Upper lobe of left lung (tissue), 6 donors: ENCODE measurements around the gene PLEKHA5. TPM values are rescaled to one million over a fixed set of nuclear protein-coding genes. Genes with fewer than 3 reads are reported as not detected.

Experiments
- ATAC-seq, 2 donors: fragments of 200-7000 bp; cut with Tn5 transposase; one replicate each; pipeline ENCODE4 v1.9.1; 2022; ENCODE audit warnings: mild to moderate bottlenecking in 2 of 2, moderate library complexity in 2 of 2; ENCODE audit not compliant: low FRiP score in 2 of 2
- DNase-seq, 2 donors: peaks; one replicate each; pipeline ENCODE4 v3.0.0-alpha.2; 2019 to 2020
- H3K27ac ChIP-seq, 4 donors: fragments of 200-600 bp; sonication (generic); one replicate each; pipeline ENCODE4 v1.5.1; 2016 to 2019
- H3K27me3 ChIP-seq, 4 donors: fragments of 200-600 bp; sonication (generic); one replicate each; pipeline ENCODE4 v1.5.1; 2017 to 2019
- H3K36me3 ChIP-seq, 4 donors: fragments of 200-600 bp; sonication (generic); one replicate each; pipeline ENCODE4 v1.5.1; 2016 to 2019
- H3K4me1 ChIP-seq, 4 donors: fragments of 200-600 bp; sonication (generic); one replicate each; pipeline ENCODE4 v1.5.1; 2018 to 2019
- H3K4me3 ChIP-seq, 4 donors: fragments of 200-600 bp; sonication (generic); one replicate each; pipeline ENCODE4 v1.5.1; 2017 to 2019; ENCODE audit warnings: mild to moderate bottlenecking in 2 of 4, moderate library complexity in 1 of 4
- H3K9me3 ChIP-seq, 4 donors: fragments of 200-600 bp; sonication (generic); one replicate each; pipeline ENCODE4 v1.5.1; 2018 to 2019
- CTCF ChIP-seq, 6 experiments: fragments of 450-650 bp in 4 of 6; fragments of 200-600 bp in 2 of 6; sonication (generic) in 2 of 6; IDR thresholded peaks; one replicate each; pipeline ENCODE4 v1.5.1; 2016 to 2019; ENCODE audit warnings: antibody characterized with exemption in 6 of 6
- EP300 ChIP-seq, 4 donors: sonication (generic); formaldehyde crosslinking; IDR thresholded peaks; one replicate each; pipeline ENCODE4 v1.5.1; 2017; ENCODE audit warnings: antibody characterized with exemption in 4 of 4, control low read depth in 2 of 4
- POLR2A ChIP-seq, 4 donors: fragments of 450-650 bp; IDR thresholded peaks; one replicate each; pipeline ENCODE4 v1.5.1; 2016 to 2017; ENCODE audit warnings: antibody characterized with exemption in 4 of 4, mild to moderate bottlenecking in 2 of 4
- POLR2AphosphoS5 ChIP-seq, 2 donors: sonication (generic); formaldehyde crosslinking; IDR thresholded peaks; one replicate each; pipeline ENCODE4 v1.5.1; 2017; ENCODE audit warnings: antibody characterized with exemption in 2 of 2
- WGBS, 2 donors: methylation state at CpG; one replicate each; pipeline ENCODE4 v1.1.5; 2017 to 2018; 5-methylcytosine and 5-hydroxymethylcytosine counted together
- total RNA-seq, 6 donors: library from RNA; depleted of rRNA in 4 of 6; stranded (reverse); fragments of >200 nt in 4 of 6; gene quantifications; one replicate each; pipeline versions ENCODE4 v1.1.0 to v1.2.1, GENCODE V29; 2016 to 2021
- donor health status: DM: no; HTN: no; CAD: no; lungs with moderate emphysema.
- donor health status: DM: no; HTN: yes; CAD: no; lungs with severe emphysema.

PLEKHA5 gene
- total RNA-seq, 6 donors from 2014 or later: 18.5 to 89.6 (median 25.9) TPM

- Histone ChIP-seq H3K27me3 (no peaks in the 10 kb centered on the region), H3K4me3 (no peak overlapping the region), H3K27ac (no peak overlapping the region), H3K4me1 (peaks cover 0 to 8% (median 0%) of the 10 kb centered on the region in 4 donors), H3K9me3 (no peaks in the 10 kb centered on the region), H3K36me3 (no peaks in the 10 kb centered on the region)
- 66 to 75% methylated on average over 2 of the region's 2 CpGs for WGBS, 2 donors
- TF ChIP-seq EP300 (IDR thresholded peaks at IDR 0.05): no peak
- no peak for TF ChIP-seq POLR2AphosphoS5 (IDR thresholded peaks at IDR 0.05)
- TF ChIP-seq POLR2A (IDR thresholded peaks at IDR 0.05): no peak
- DNase-seq: no peak
- ATAC-seq: no peak
Observed at GRCh38 chr12:19165451-19165850, 35.9 kb downstream of the PLEKHA5 start.

- Histone ChIP-seq H3K4me1 (peaks cover 0 to 8% (median 0%) of the 10 kb centered on the region in 4 donors), H3K36me3 (no peaks in the 10 kb centered on the region), H3K27ac (no peak overlapping the region), H3K27me3 (no peaks in the 10 kb centered on the region), H3K9me3 (no peaks in the 10 kb centered on the region), H3K4me3 (no peak overlapping the region)
- DNase-seq (no peak), ATAC-seq (no peak)
- TF ChIP-seq POLR2AphosphoS5 (IDR thresholded peaks at IDR 0.05): no peak
- TF ChIP-seq POLR2A (IDR thresholded peaks at IDR 0.05): no peak
- TF ChIP-seq EP300 (IDR thresholded peaks at IDR 0.05): no peak
- no peak for TF ChIP-seq CTCF (IDR thresholded peaks at IDR 0.05)
- WGBS, 2 donors: 83 to 96% methylated on average over 5 of the region's 5 CpGs
Observed at GRCh38 chr12:19166387-19166786, 36.9 kb downstream of the PLEKHA5 start.

- TF ChIP-seq CTCF (IDR thresholded peaks at IDR 0.05): no peak
- no peak for TF ChIP-seq POLR2AphosphoS5 (IDR thresholded peaks at IDR 0.05)
- no peak for TF ChIP-seq POLR2A (IDR thresholded peaks at IDR 0.05)
- TF ChIP-seq EP300 (IDR thresholded peaks at IDR 0.05): no peak
- Histone ChIP-seq H3K9me3 (no peaks in the 10 kb centered on the region), H3K36me3 (no peaks in the 10 kb centered on the region), H3K27ac (no peak overlapping the region), H3K4me3 (no peak overlapping the region), H3K27me3 (no peaks in the 10 kb centered on the region), H3K4me1 (peaks cover 0 to 8% (median 0%) of the 10 kb centered on the region in 4 donors)
- WGBS, 2 donors: 39 to 67% methylated on average over 2 of the region's 2 CpGs
- DNase-seq (no peak), ATAC-seq (no peak)
Observed at GRCh38 chr12:19166956-19167355, 37.4 kb downstream of the PLEKHA5 start.

- no peak overlapping the region for H3K4me3 ChIP-seq
- DNase-seq: no peak
- H3K27ac ChIP-seq: no peak overlapping the region
- no peaks in the 10 kb centered on the region for H3K36me3 ChIP-seq
- WGBS, 2 donors: 90 to 95% methylated on average over 1 of the region's 1 CpG
- no peak for TF ChIP-seq CTCF (IDR thresholded peaks at IDR 0.05)
- no peak for TF ChIP-seq EP300 (IDR thresholded peaks at IDR 0.05)
- TF ChIP-seq POLR2AphosphoS5 (IDR thresholded peaks at IDR 0.05): no peak
- TF ChIP-seq POLR2A (IDR thresholded peaks at IDR 0.05): no peak
- no peaks in the 10 kb centered on the region for H3K27me3 ChIP-seq
- H3K4me1 ChIP-seq: peaks cover 0 to 8% (median 0%) of the 10 kb centered on the region in 4 donors
- ATAC-seq: no peak
- no peaks in the 10 kb centered on the region for H3K9me3 ChIP-seq
Observed at GRCh38 chr12:19167708-19168107, 38.2 kb downstream of the PLEKHA5 start.

- H3K4me1 ChIP-seq: peaks cover 0 to 3% (median 0%) of the 10 kb centered on the region in 4 donors
- no peaks in the 10 kb centered on the region for H3K27me3 ChIP-seq
- DNase-seq (no peak), ATAC-seq (no peak)
- no peak for TF ChIP-seq POLR2AphosphoS5 (IDR thresholded peaks at IDR 0.05)
- TF ChIP-seq POLR2A (IDR thresholded peaks at IDR 0.05): no peak
- TF ChIP-seq EP300 (IDR thresholded peaks at IDR 0.05): no peak
- no peak for TF ChIP-seq CTCF (IDR thresholded peaks at IDR 0.05)
- H3K4me3 ChIP-seq: no peak overlapping the region
- no peaks in the 10 kb centered on the region for H3K36me3 ChIP-seq
- H3K9me3 ChIP-seq: no peaks in the 10 kb centered on the region
- H3K27ac ChIP-seq: no peak overlapping the region
Observed at GRCh38 chr12:19168644-19169043, 39.1 kb downstream of the PLEKHA5 start.
